ENCODE data around the gene EPB41L1.

GRCh38 chr20:36118371-36118770, 36.2 kb upstream of the EPB41L1 start:
- TF ChIP-seq, protein P1, sequence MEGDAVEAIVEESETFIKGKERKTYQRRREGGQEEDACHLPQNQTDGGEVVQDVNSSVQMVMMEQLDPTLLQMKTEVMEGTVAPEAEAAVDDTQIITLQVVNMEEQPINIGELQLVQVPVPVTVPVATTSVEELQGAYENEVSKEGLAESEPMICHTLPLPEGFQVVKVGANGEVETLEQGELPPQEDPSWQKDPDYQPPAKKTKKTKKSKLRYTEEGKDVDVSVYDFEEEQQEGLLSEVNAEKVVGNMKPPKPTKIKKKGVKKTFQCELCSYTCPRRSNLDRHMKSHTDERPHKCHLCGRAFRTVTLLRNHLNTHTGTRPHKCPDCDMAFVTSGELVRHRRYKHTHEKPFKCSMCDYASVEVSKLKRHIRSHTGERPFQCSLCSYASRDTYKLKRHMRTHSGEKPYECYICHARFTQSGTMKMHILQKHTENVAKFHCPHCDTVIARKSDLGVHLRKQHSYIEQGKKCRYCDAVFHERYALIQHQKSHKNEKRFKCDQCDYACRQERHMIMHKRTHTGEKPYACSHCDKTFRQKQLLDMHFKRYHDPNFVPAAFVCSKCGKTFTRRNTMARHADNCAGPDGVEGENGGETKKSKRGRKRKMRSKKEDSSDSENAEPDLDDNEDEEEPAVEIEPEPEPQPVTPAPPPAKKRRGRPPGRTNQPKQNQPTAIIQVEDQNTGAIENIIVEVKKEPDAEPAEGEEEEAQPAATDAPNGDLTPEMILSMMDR (IDR thresholded peaks at IDR 0.05) = no peak
- TF ChIP-seq POLR2AphosphoS5 (IDR thresholded peaks at IDR 0.05) (no peak), POLR2A (IDR thresholded peaks at IDR 0.05) (no peak)
